HEK293 (cell line): ENCODE data around the gene ZNF614.

ENCODE experiments used
- BCL6B ChIP-seq: fragments of 450-650 bp; formaldehyde crosslinking; IDR thresholded peaks from 2 replicates; pipeline ENCODE4 v1.5.1; 2017; ENCODE audit warnings: missing biosample characterization, missing genetic modification characterization
- HIC1 ChIP-seq: fragments of 450-650 bp; formaldehyde crosslinking; IDR thresholded peaks from 2 replicates; pipeline ENCODE4 v1.5.1; 2016; ENCODE audit warnings: missing biosample characterization, missing genetic modification characterization
- HOXC10 ChIP-seq: sonication (generic); formaldehyde crosslinking; IDR thresholded peaks from 2 replicates; pipeline ENCODE4 v1.8.1; 2023; ENCODE audit warnings: mild to moderate bottlenecking, missing genetic modification reagents
- HOXD13 ChIP-seq: sonication (generic); formaldehyde crosslinking; IDR thresholded peaks from 2 replicates; pipeline ENCODE4 v1.8.0; 2022; ENCODE audit warnings: missing genetic modification reagents, borderline replicate concordance
- KLF8 ChIP-seq: fragments of 450-650 bp; formaldehyde crosslinking; IDR thresholded peaks from 2 replicates; pipeline ENCODE4 v1.5.1; 2016; ENCODE audit warnings: missing biosample characterization, missing genetic modification characterization
- MYNN ChIP-seq: fragments of 450-650 bp; formaldehyde crosslinking; IDR thresholded peaks from 2 replicates; pipeline ENCODE4 v1.5.1; 2016; ENCODE audit warnings: missing biosample characterization, missing genetic modification characterization, borderline replicate concordance
- PBX3 ChIP-seq: sonication (generic); formaldehyde crosslinking; IDR thresholded peaks from 2 replicates; pipeline ENCODE4 v1.8.1; 2022; ENCODE audit warnings: mild to moderate bottlenecking, moderate library complexity, missing genetic modification reagents
- PRDM1 ChIP-seq: fragments of 450-650 bp; formaldehyde crosslinking; IDR thresholded peaks from 2 replicates; pipeline ENCODE4; 2016; ENCODE audit warnings: missing biosample characterization, missing genetic modification characterization
- RBAK ChIP-seq: fragments of 450-650 bp; formaldehyde crosslinking; IDR thresholded peaks from 2 replicates; pipeline ENCODE4 v1.5.1; 2016; ENCODE audit warnings: missing biosample characterization, missing genetic modification characterization
- SP7 ChIP-seq: fragments of 450-650 bp; formaldehyde crosslinking; IDR thresholded peaks from 2 replicates; pipeline ENCODE4 v1.5.1; 2016; ENCODE audit warnings: missing biosample characterization, missing genetic modification characterization
- TCF7L2 ChIP-seq: IDR thresholded peaks from 2 replicates; pipeline ENCODE4 v1.6.1; 2011; ENCODE audit warnings: low read depth, mild to moderate bottlenecking, inconsistent platforms, low read length, moderate library complexity, borderline replicate concordance
- WT1 ChIP-seq: fragments of 450-650 bp; formaldehyde crosslinking; IDR thresholded peaks from 2 replicates; pipeline ENCODE4 v1.5.1; 2016; ENCODE audit warnings: missing biosample characterization, missing genetic modification characterization
- ZBTB17 ChIP-seq: fragments of 450-650 bp; formaldehyde crosslinking; IDR thresholded peaks from 2 replicates; pipeline ENCODE4 v1.5.1; 2016; ENCODE audit warnings: missing biosample characterization, missing genetic modification characterization
- ZBTB21 ChIP-seq: fragments of 450-650 bp; formaldehyde crosslinking; IDR thresholded peaks from 2 replicates; pipeline ENCODE4 v1.5.1; 2017; ENCODE audit warnings: missing biosample characterization, missing genetic modification characterization
- ZBTB48 ChIP-seq: fragments of 450-650 bp; formaldehyde crosslinking; IDR thresholded peaks from 2 replicates; pipeline ENCODE4 v1.5.1; 2016; ENCODE audit warnings: missing biosample characterization, missing genetic modification characterization
- ZNF140 ChIP-seq: fragments of 450-650 bp; formaldehyde crosslinking; IDR thresholded peaks from 2 replicates; pipeline ENCODE4 v1.5.1; 2016; ENCODE audit warnings: missing biosample characterization, missing genetic modification characterization
- ZNF155 ChIP-seq: fragments of 450-650 bp; formaldehyde crosslinking; IDR thresholded peaks from 2 replicates; pipeline ENCODE4 v1.5.1; 2016; ENCODE audit warnings: missing biosample characterization, missing genetic modification characterization
- ZNF223 ChIP-seq: fragments of 450-650 bp; formaldehyde crosslinking; IDR thresholded peaks from 2 replicates; pipeline ENCODE4 v1.5.1; 2016; ENCODE audit warnings: missing biosample characterization, missing genetic modification characterization
- ZNF239 ChIP-seq: fragments of 450-650 bp; formaldehyde crosslinking; IDR thresholded peaks from 2 replicates; pipeline ENCODE4 v1.5.1; 2016; ENCODE audit warnings: missing biosample characterization, missing genetic modification characterization
- ZNF24 ChIP-seq: fragments of 450-650 bp; formaldehyde crosslinking; IDR thresholded peaks from 2 replicates; pipeline ENCODE4 v1.5.1; 2016; ENCODE audit warnings: missing biosample characterization, missing genetic modification characterization
- ZNF280C ChIP-seq: fragments of 450-650 bp; formaldehyde crosslinking; IDR thresholded peaks from 2 replicates; pipeline ENCODE4 v1.5.1; 2016; ENCODE audit warnings: missing biosample characterization, missing genetic modification characterization
- ZNF324 ChIP-seq: fragments of 450-650 bp; formaldehyde crosslinking; IDR thresholded peaks from 2 replicates; pipeline ENCODE4 v1.5.1; 2016; ENCODE audit warnings: missing biosample characterization, missing genetic modification characterization
- ZNF354C ChIP-seq: fragments of 450-650 bp; formaldehyde crosslinking; IDR thresholded peaks from 2 replicates; pipeline ENCODE4 v1.5.1; 2016; ENCODE audit warnings: missing biosample characterization, missing genetic modification characterization, low read depth, borderline replicate concordance
- ZNF391 ChIP-seq: fragments of 450-650 bp; formaldehyde crosslinking; IDR thresholded peaks from 2 replicates; pipeline ENCODE4 v1.5.1; 2016; ENCODE audit warnings: low read depth, missing biosample characterization, missing genetic modification characterization, borderline replicate concordance
- ZNF416 ChIP-seq: fragments of 450-650 bp; formaldehyde crosslinking; IDR thresholded peaks from 2 replicates; pipeline ENCODE4 v1.5.1; 2016; ENCODE audit warnings: missing biosample characterization, missing genetic modification characterization
- ZNF501 ChIP-seq: fragments of 450-650 bp; formaldehyde crosslinking; IDR thresholded peaks from 2 replicates; pipeline ENCODE4 v1.5.1; 2016; ENCODE audit warnings: missing biosample characterization, missing genetic modification characterization
- ZNF514 ChIP-seq: fragments of 450-650 bp; formaldehyde crosslinking; IDR thresholded peaks from 2 replicates; pipeline ENCODE4 v1.5.1; 2016; ENCODE audit warnings: missing biosample characterization, missing genetic modification characterization
- ZNF548 ChIP-seq: fragments of 450-650 bp; formaldehyde crosslinking; IDR thresholded peaks from 2 replicates; pipeline ENCODE4 v1.5.1; 2016; ENCODE audit warnings: missing biosample characterization, missing genetic modification characterization
- ZNF600 ChIP-seq: fragments of 450-650 bp; formaldehyde crosslinking; IDR thresholded peaks from 2 replicates; pipeline ENCODE4 v1.5.1; 2016; ENCODE audit warnings: missing biosample characterization, missing genetic modification characterization
- ZNF701 ChIP-seq: fragments of 450-650 bp; formaldehyde crosslinking; IDR thresholded peaks from 2 replicates; pipeline ENCODE4 v1.5.1; 2016; ENCODE audit warnings: missing biosample characterization, missing genetic modification characterization
- ZNF707 ChIP-seq: fragments of 450-650 bp; formaldehyde crosslinking; IDR thresholded peaks from 2 replicates; pipeline ENCODE4 v1.5.1; 2016; ENCODE audit warnings: missing biosample characterization, missing genetic modification characterization
- ZNF777 ChIP-seq: fragments of 450-650 bp; formaldehyde crosslinking; IDR thresholded peaks from 2 replicates; pipeline ENCODE4 v1.5.1; 2017; ENCODE audit warnings: missing biosample characterization, missing genetic modification characterization, borderline replicate concordance
- ZNF791 ChIP-seq: fragments of 450-650 bp; formaldehyde crosslinking; IDR thresholded peaks from 2 replicates; pipeline ENCODE4 v1.5.1; 2016; ENCODE audit warnings: missing biosample characterization, missing genetic modification characterization
- ZNF843 ChIP-seq: fragments of 450-650 bp; formaldehyde crosslinking; IDR thresholded peaks from 2 replicates; pipeline ENCODE4 v1.5.1; 2016; ENCODE audit warnings: missing biosample characterization, missing genetic modification characterization
- ZSCAN16 ChIP-seq: fragments of 450-650 bp; formaldehyde crosslinking; IDR thresholded peaks from 2 replicates; pipeline ENCODE4 v1.5.1; 2016; ENCODE audit warnings: missing biosample characterization, missing genetic modification characterization
- ZSCAN30 ChIP-seq: fragments of 450-650 bp; IDR thresholded peaks from 2 replicates; pipeline ENCODE4 v1.5.1; 2018; ENCODE audit warnings: missing biosample characterization, mild to moderate bottlenecking, missing genetic modification characterization, moderate library complexity

Gene ZNF614

GRCh38 chr19:52007806-52008557, 20.2 kb downstream of the ZNF614 start, which contains the start of gene ZNF615 (continued):
- no peak for TF ChIP-seq MYNN (tag by site-specific recombination)
- no peak for TF ChIP-seq ZNF701
- TF ChIP-seq ZNF391, result no peak
- TF ChIP-seq RBAK, result no peak
- TF ChIP-seq ZNF501 (tag by site-specific recombination), result peak; percentile 37; the same call in 1 of the 2 replicates
- TF ChIP-seq ZBTB17 (tag by site-specific recombination), result peak; percentile 92
- peak; percentile 68; the same call in 1 of the 2 replicates for TF ChIP-seq PBX3 (CRISPR knock-in tag)
- no peak for TF ChIP-seq ZNF239 (tag by site-specific recombination)
- TF ChIP-seq ZNF354C (tag by site-specific recombination), result no peak
- peak; percentile 11; the same call in 1 of the 2 replicates for TF ChIP-seq ZNF843 (tag by site-specific recombination)
- no peak; the same call in 1 of the 2 replicates for TF ChIP-seq ZNF777
- no peak for TF ChIP-seq WT1
- TF ChIP-seq SP7 (tag by site-specific recombination), result no peak; the same call in none of the 2 replicates
- no peak for TF ChIP-seq HIC1 (tag by site-specific recombination)
- no peak for TF ChIP-seq ZNF600 (tag by site-specific recombination)
- TF ChIP-seq ZNF155 (tag by site-specific recombination), result no peak
- peak; percentile 88; the same call in 1 of the 2 replicates for TF ChIP-seq TCF7L2
- TF ChIP-seq HOXD13 (CRISPR knock-in tag), result no peak
- TF ChIP-seq BCL6B (tag by site-specific recombination), result no peak
- no peak for TF ChIP-seq ZSCAN30 (tag by site-specific recombination)
- no peak for TF ChIP-seq ZNF24 (tag by site-specific recombination)
- TF ChIP-seq ZNF324 (tag by site-specific recombination), result no peak
- no peak for TF ChIP-seq ZNF514 (tag by site-specific recombination)
- no peak for TF ChIP-seq ZNF280C (tag by site-specific recombination)
- TF ChIP-seq ZNF548 (tag by site-specific recombination), result no peak
- peak; percentile 13; the same call in 1 of the 2 replicates for TF ChIP-seq ZBTB48 (tag by site-specific recombination)
- TF ChIP-seq KLF8 (tag by site-specific recombination), result no peak; the same call in 1 of the 2 replicates
- TF ChIP-seq ZBTB21, result no peak
- TF ChIP-seq PRDM1 (tag by site-specific recombination), result no peak
- no peak for TF ChIP-seq ZSCAN16 (tag by site-specific recombination)
- TF ChIP-seq ZNF416, result no peak
- TF ChIP-seq ZNF707 (tag by site-specific recombination), result no peak
- TF ChIP-seq ZNF223 (tag by site-specific recombination), result no peak
- no peak for TF ChIP-seq ZNF140
- TF ChIP-seq ZNF791 (tag by site-specific recombination), result no peak
- TF ChIP-seq HOXC10, result no peak
